ENCODE measurements around the gene SLC7A4.
A peak's percentile ranks its signal among the peaks of the same experiment; 100 is the strongest.
"Not testable (repeated sequence)": the region's sequence is repeated elsewhere in the genome, so short reads cannot be mapped to it uniquely, and the experiment has no call there.

Gene SLC7A4

DNA sequence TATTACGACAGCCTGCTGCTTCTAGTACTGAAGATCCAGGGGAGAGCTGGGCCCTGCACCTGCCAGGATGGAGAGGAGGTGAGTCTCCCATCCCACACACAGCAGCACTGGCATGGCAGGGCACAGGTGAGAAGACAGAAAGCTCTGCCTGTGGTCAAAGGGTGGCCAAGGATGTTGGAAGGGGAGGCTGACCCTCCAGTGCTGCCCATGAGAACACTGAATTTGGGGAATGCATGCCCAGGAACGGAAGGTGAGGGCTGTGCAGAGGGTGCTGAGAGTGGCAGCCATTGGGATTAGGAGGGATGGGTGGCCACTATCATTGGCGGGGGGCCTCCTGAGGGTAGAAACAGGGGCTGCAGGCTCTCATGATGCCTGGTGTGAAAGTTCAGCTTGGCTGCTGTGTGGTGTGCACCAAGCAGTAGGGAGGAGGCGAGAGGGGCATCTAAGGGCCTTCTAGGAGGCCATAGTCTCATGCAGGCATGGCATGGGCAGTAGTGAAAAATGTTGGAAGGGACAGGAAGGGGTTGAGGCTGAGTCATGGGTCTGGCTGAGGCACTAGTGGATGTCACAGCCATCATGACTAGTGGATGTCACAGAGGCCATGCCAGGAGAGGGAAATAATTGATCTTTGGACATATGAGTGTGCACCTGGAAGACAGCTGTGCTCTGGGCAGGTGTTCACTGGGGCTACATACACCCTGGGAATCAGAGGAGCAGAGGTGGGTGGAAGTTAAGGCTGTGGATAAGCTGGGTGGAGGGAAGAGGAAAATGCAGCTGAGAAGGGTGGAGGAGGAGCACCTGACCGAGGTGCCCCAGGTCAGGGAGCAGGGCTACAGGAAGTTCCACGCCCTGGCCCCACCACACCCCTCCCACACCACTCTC lies 10.9 kb upstream of the SLC7A4 start:
- no peak for DNase-seq

DNA sequence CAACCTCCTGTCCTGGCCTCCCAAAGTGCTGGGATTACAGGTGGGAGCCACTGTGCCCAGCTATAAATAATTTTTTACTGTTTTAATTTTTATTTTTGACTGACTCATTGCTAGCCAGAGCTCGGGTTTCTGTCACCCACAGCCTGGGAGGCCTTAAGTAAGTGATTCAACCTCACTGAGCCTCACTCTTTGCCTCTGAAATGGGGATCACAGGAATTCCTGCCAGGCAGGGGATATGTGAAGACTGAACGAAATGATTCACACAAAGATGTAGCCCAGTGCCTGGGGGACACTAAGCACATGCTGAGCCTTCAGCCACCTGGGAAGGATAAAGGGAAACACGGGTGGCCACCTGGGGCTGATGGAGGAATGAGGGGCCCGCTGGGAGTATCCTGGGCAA lies 9.6 kb upstream of the SLC7A4 start:
- peak; percentile 11 for DNase-seq

DNA sequence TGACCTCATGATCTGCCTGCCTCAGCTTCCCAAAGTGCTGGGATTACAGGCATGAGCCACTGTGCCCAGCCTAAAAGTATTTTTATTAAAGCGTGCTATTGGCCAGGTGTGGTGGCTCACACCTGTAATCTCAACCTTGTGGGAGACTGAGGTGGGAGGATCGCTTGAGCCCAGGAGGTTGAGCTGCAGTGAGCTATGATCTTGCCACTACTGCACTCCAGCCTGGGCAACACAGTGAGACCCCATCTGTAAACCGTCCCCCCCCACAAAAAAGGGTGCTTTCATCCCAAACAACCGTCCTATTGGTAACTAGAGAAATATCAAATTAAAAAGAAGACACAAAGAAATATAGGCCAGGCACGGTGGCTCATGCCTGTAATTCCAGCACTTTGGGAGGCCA lies 6.8 kb upstream of the SLC7A4 start:
- DNase-seq, result not testable (repeated sequence)

DNA sequence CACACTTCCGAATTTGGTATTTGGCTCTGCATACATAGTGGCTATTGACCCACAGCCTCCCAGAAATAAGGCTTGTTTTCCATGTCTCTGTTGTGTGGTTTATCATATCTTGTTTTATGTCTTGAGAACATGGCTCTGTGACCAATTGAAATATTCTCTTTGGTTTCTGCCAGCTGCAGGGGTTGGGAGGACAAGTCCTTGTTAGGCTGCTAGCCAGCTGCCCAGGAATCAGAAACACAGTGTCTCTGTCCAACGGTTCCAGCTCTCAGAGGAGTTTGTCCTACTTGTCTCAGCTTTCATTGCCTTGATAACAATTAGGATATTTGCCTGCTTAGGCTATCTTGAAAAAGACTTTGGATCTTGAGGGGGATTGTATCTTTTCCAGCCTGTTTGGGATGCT lies 6.0 kb upstream of the SLC7A4 start:
- no peak for DNase-seq

GRCh38 chr22:21034989-21035388 lies 2.6 kb upstream of the SLC7A4 start:
- no peak for DNase-seq

DNA sequence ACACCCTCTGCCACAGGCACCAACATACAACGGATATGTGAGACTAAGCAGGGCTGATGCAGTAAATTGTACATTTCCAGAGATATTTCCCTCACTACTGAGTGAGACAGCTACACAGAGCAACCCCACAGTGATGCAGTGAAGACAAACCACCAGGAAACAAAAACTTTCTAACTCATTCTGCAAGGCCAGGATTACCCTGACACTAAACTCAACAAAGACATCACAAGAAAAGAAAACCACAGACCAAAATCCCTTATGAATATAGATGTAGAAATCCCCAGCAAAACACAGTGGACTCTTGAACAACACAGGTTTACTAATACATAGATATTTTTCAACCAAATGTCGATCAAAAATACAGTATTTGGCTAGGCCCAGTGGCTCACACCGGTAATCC lies 1.5 kb upstream of the SLC7A4 start:
- DNase-seq, result no peak

GRCh38 chr22:21032868-21033688 lies 717 bp upstream of the SLC7A4 start:
- DNase-seq, result no peak

DNA sequence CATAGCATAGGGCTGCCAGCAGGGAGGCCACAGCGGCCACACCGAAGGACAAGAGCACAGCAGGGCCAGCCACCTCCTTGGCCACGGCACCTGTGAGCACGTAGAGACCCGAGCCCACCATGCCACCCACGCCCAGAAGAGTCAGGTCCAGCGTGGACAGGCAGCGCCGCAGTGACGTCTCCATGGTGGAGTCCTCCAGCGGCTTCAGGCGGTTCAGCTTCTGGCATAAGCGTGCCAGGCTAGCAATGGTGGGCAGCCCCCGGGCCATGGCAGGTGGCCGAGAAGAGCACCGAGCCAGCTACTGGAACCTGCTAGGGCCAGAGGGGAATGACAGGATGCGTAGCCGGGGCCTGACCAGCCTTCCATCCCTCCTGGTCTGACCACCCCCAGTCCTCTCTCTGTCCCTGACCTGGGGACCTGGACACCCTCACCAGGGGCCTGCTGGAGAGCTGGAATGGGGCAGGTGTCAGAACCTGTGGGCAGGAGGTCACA lies 770 bp downstream of the SLC7A4 start:
- no peak for DNase-seq

DNA sequence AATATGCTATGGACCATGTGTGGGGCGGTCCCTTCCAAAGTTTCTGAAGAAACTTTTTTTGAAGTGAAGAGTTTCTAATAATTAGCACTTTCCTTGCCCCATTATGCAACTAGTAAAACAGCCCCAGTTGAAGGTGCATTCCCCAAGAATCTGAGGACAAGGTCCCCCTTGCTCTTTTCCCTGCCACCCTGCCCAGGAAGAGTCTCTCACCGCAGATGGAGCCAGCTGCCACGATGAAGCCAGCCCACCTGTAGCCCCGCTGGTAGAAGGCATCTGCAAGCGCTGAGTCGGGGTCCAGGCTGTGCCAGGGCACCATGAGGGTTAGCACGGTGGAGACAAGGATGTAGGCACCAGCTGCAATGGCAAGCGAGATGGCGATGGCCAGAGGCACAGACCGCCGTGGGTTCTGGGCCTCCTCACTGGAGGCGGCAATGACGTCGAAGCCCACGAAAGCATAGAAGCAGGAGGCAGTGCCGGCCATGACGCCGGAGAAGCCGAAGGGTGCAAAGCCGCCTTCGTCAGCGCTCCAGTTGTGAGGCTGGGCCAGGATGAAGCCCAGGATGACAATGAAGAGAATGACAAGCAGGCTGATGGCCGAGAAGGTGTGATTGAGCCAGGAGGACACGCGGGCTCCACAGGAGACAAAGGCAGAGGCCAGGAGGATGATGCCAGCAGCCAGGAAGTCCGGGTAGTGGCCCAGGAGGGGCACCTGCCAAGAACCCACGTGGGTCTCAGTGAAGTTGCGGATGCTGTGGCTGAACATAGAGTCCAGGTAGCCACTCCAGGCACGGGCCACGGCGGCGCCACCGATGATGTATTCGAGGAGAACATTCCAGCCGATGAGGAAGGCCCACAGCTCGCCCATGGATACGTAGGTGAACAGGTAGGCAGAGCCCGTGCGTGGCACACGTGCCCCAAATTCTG lies 1.5 kb downstream of the SLC7A4 start:
- DNase-seq, result no peak

DNA sequence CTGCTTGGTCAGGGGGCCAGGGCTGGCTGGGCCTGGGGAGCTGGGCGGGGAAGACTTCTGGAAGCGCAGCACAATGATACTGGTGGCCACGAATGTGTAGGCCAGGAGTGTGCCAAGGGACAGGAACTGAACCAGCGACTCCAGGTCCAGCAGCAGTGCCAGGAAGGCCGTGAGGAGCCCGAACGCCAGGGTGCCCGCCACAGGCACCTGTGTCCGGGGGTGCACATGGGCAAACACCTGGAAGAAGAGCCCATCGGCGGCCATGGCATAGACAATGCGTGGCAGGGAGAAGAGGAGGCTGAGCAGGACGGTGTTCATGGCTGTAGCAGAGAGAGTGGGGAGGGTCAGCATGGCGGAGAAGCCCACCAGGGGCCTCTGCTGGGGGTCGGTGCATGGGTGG lies 2.3 kb downstream of the SLC7A4 start:
- no peak for DNase-seq

- DNase-seq, result no peak
These were observed 2.8 kb downstream of the SLC7A4 start for GRCh38 chr22:21029486-21030025.

GRCh38 chr22:21028277-21029251 lies 3.8 kb downstream of the SLC7A4 start:
- DNase-seq, result no peak

GRCh38 chr22:21026783-21027692 lies 5.3 kb downstream of the SLC7A4 start:
- DNase-seq, result no peak

DNA sequence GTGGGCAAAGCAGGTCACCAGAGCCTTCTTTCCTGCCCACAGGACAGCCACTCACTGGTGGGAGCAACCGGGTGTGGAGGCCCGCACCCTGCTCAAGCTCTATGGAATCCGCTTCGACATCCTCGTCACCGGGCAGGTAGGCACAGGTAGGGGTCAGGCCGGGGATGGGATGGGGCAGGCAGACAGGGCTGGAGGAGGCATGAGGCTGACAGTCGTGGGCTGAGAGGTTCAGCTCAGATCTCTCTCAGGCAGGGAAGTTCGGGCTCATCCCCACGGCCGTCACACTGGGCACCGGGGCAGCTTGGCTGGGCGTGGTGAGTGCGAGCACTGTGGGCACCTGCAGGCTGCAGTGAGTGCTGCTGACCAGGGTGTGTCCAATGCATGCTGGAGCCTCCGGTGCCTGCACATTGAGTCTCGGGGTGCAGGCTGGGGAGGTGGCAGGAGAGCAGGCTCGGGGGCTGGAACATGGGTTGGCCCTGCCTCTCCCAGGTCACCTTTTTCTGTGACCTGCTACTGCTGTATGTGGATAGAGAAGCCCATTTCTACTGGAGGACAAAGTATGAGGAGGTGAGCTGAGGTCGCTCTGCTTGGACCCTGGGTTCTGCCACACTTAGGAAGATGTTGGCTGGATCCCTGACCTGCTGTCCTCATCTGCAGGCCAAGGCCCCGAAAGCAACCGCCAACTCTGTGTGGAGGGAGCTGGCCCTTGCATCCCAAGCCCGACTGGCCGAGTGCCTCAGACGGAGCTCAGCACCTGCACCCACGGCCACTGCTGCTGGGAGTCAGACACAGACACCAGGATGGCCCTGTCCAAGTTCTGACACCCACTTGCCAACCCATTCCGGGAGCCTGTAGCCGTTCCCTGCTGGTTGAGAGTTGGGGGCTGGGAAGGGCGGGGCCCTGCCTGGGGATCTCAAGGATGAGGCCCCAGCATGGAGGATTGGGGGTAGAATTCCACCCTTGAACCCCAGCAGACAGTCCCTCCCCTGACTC lies 6.3 kb downstream of the SLC7A4 start:
- no peak for DNase-seq

DNA sequence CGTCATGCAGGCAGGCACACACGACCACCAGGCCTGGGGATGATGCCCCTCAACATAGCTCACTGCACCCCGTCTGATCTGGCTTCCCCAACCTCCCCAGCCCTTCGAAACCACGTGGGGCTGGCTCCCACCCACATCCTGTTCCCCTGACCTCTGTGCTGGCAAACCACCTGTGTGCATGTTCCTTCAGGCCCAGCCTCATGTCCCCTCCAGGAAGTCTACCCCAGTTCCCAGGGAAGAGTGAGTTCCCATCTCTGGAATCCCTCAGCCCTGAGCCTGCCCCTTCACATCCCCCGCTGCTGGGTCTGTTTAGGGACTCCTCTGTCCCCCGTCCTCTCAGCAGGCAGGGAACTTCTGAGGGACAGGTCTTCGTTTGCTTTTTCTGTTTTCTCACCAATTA lies 7.1 kb downstream of the SLC7A4 start:
- no peak for DNase-seq

DNA sequence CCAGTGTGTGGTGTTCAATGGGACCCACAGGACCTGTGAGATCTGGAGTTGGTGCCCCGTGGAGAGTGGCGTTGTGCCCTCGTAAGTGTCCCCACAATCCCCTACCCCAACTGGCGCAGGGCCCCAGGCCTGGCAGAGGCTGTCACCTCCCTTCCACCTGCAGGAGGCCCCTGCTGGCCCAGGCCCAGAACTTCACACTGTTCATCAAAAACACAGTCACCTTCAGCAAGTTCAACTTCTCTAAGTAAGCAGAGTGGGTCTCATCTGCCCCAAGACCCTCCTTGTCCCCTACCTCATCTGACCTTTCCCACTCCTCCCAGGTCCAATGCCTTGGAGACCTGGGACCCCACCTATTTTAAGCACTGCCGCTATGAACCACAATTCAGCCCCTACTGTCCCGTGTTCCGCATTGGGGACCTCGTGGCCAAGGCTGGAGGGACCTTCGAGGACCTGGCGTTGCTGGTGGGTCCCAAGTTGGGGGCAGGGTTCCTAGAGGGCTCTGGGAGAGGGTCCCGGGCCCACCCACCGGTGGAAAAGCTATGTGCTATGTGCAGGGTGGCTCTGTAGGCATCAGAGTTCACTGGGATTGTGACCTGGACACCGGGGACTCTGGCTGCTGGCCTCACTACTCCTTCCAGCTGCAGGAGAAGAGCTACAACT lies 9.3 kb downstream of the SLC7A4 start:
- DNase-seq, result no peak

GRCh38 chr22:21022507-21022906 lies 9.9 kb downstream of the SLC7A4 start:
- DNase-seq, result no peak

- DNase-seq, result no peak
These were observed 11.4 kb downstream of the SLC7A4 start for GRCh38 chr22:21020802-21021429.
